Right atrium auricular region (tissue), 2 donors: ENCODE measurements around the gene RPL41. TPM values are rescaled to one million over a fixed set of nuclear protein-coding genes. Genes with fewer than 3 reads are reported as not detected.
A peak's percentile ranks its signal among the peaks of the same experiment; 100 is the strongest.

Experiments
- DNase-seq: peaks from one replicate; pipeline ENCODE4 v3.0.0-alpha.2; 2019; ENCODE audit warnings: low spot score
- H3K27ac ChIP-seq, 2 donors: fragments of 200-600 bp; sonication (generic); 1 replicate in 1 of 2; 2 replicates in 1 of 2; pipeline ENCODE4 v1.5.1; 2016 to 2019
- H3K27me3 ChIP-seq, 2 donors: fragments of 200-600 bp; sonication (generic); one replicate each; pipeline versions ENCODE4 v1.5.1 to v1.6.0; 2017 to 2019
- H3K36me3 ChIP-seq: fragments of 200-600 bp; sonication (generic); one replicate; pipeline ENCODE4 v1.5.1; 2016
- H3K4me1 ChIP-seq, 2 donors: fragments of 200-600 bp; sonication (generic); one replicate each; pipeline versions ENCODE4 v1.5.1 to v1.6.0; 2017 to 2019
- H3K4me3 ChIP-seq, 2 donors: fragments of 200-600 bp; sonication (generic); 1 replicate in 1 of 2; 2 replicates in 1 of 2; pipeline ENCODE4 v1.5.1; 2017 to 2019; ENCODE audit warnings: mild to moderate bottlenecking in 1 of 2, moderate library complexity in 1 of 2
- H3K9me3 ChIP-seq, 2 donors: fragments of 200-600 bp; sonication (generic); one replicate each; pipeline ENCODE4 v1.5.1; 2019
- CTCF ChIP-seq, 2 donors: fragments of 200-600 bp; sonication (generic); IDR thresholded peaks; one replicate each; pipeline ENCODE4 v1.5.1; 2019; ENCODE audit warnings: antibody characterized with exemption in 2 of 2
- total RNA-seq, 2 donors: library from RNA; depleted of rRNA; stranded (reverse); fragments of >200 nt; gene quantifications; one replicate each; pipeline ENCODE4 v1.1.0, GENCODE V29; 2016

The RPL41 gene
- total RNA-seq, 2 donors from 2014 or later = 606 to 2,188 TPM

GRCh38 chr12:56126732-56127239 is 10.4 kb downstream of the RPL41 start:
- TF ChIP-seq CTCF (IDR thresholded peaks at IDR 0.05) = no peak
- Histone ChIP-seq H3K9me3 (no peaks in the 10 kb centered on the region), H3K36me3 (peaks cover 6% of the 10 kb centered on the region), H3K4me3 (no peak overlapping the region), H3K27ac (peak overlapping the region; percentile 81 to 87), H3K4me1 (peaks cover 0 to 53% of the 10 kb centered on the region in 2 donors), H3K27me3 (no peaks in the 10 kb centered on the region)
- no peak for DNase-seq

- H3K4me1 ChIP-seq = peaks cover 0 to 46% of the 10 kb centered on the region in 2 donors
- H3K4me3 ChIP-seq = peak overlapping the region; percentile 25 to 77
- H3K27me3 ChIP-seq = no peaks in the 10 kb centered on the region
- no peaks in the 10 kb centered on the region for H3K9me3 ChIP-seq
- DNase-seq = no peak
- peaks cover 13% of the 10 kb centered on the region for H3K36me3 ChIP-seq
- TF ChIP-seq CTCF (IDR thresholded peaks at IDR 0.05) = no peak
- peak overlapping the region; percentile 81 to 87 for H3K27ac ChIP-seq
Observed at GRCh38 chr12:56127485-56127887, 11.1 kb downstream of the RPL41 start.

GRCh38 chr12:56127888-56128669 is 11.6 kb downstream of the RPL41 start, which contains the start of gene ESYT1:
ESYT1 (plus strand) TSS chr12:56128267; CDS start chr12:56128320, 53 bp downstream.
- Histone ChIP-seq H3K4me1 (peaks cover 0 to 40% of the 10 kb centered on the region in 2 donors), H3K4me3 (peak within 1 kb of the TSS; percentile 67 to 77), H3K36me3 (peaks cover 19% of the 10 kb centered on the region), H3K27ac (peak within 1 kb of the TSS; percentile 90), H3K27me3 (no peaks in the 10 kb centered on the region), H3K9me3 (no peaks in the 10 kb centered on the region)
- peak; percentile 100 for DNase-seq
- no peak for TF ChIP-seq CTCF (IDR thresholded peaks at IDR 0.05)

- Histone ChIP-seq H3K4me1 (peaks cover 0 to 40% of the 10 kb centered on the region in 2 donors), H3K4me3 (peak overlapping the region; percentile 67 to 77), H3K36me3 (peaks cover 25% of the 10 kb centered on the region), H3K9me3 (no peaks in the 10 kb centered on the region), H3K27me3 (no peaks in the 10 kb centered on the region), H3K27ac (peak overlapping the region; percentile 90)
- no peak for DNase-seq
- no peak for TF ChIP-seq CTCF (IDR thresholded peaks at IDR 0.05)
Observed at GRCh38 chr12:56128670-56129205, 12.3 kb downstream of the RPL41 start.

GRCh38 chr12:56129206-56129941 is 12.9 kb downstream of the RPL41 start:
- Histone ChIP-seq H3K4me1 (peaks cover 0 to 40% of the 10 kb centered on the region in 2 donors), H3K36me3 (peaks cover 31% of the 10 kb centered on the region)

More at GRCh38 chr12:56129206-56129941, 12.9 kb downstream of the RPL41 start:
- peak overlapping the region; percentile 67 to 77 for H3K4me3 ChIP-seq
- no peak for TF ChIP-seq CTCF (IDR thresholded peaks at IDR 0.05)
- H3K27me3 ChIP-seq = no peaks in the 10 kb centered on the region
- peak overlapping the region; percentile 90 for H3K27ac ChIP-seq
- DNase-seq = peak; percentile 74
- H3K9me3 ChIP-seq = no peaks in the 10 kb centered on the region
